Osteoblast (primary cell): ENCODE data around the gene FGD4. TPM values are rescaled to one million over a fixed set of nuclear protein-coding genes. Genes with fewer than 3 reads are reported as not detected.

Experiments used
- DNase-seq: peaks from one replicate; pipeline ENCODE4 v3.0.0; 2011; ENCODE audit warnings: low spot score, mixed read lengths; ENCODE audit not compliant: insufficient read length; ENCODE audit errors: missing footprints
- H2AFZ ChIP-seq: 2 replicates; pipeline ENCODE4 v1.6.0; 2011; ENCODE audit warnings: mild to moderate bottlenecking, low read length
- H3K27ac ChIP-seq: 2 replicates; pipeline ENCODE4 v1.5.1; 2011; ENCODE audit warnings: mild to moderate bottlenecking, low read depth, low read length, moderate library complexity
- H3K27me3 ChIP-seq: 2 replicates; pipeline ENCODE4 v1.6.0; 2012; ENCODE audit warnings: mild to moderate bottlenecking, control low read depth, inconsistent platforms, low read length, moderate library complexity; ENCODE audit not compliant: insufficient read depth
- H3K36me3 ChIP-seq: 2 replicates; pipeline ENCODE4 v1.5.1; 2011; ENCODE audit warnings: mild to moderate bottlenecking, low read length, control low read depth, moderate library complexity; ENCODE audit not compliant: insufficient read depth
- H3K4me1 ChIP-seq: 2 replicates; pipeline ENCODE4 v1.5.1; 2011; ENCODE audit warnings: mild to moderate bottlenecking, low read length, control low read depth, moderate library complexity; ENCODE audit not compliant: insufficient read depth
- H3K4me2 ChIP-seq: 2 replicates; pipeline ENCODE4 v1.6.0; 2011; ENCODE audit warnings: mild to moderate bottlenecking, low read length; ENCODE audit not compliant: insufficient read depth
- H3K4me3 ChIP-seq: fragments of 200-600 bp; sonication (generic); 3 replicates; pipeline ENCODE4 v1.5.1; 2012; ENCODE audit warnings: mild to moderate bottlenecking, low read length, inconsistent platforms; ENCODE audit not compliant: insufficient read depth
- H3K79me2 ChIP-seq: 2 replicates; pipeline ENCODE4 v1.6.0; 2012; ENCODE audit warnings: mild to moderate bottlenecking, low read length, control low read depth, inconsistent platforms; ENCODE audit not compliant: insufficient read depth
- H3K9me3 ChIP-seq: 2 replicates; pipeline ENCODE4 v1.5.1; 2011; ENCODE audit warnings: low read depth, low read length, control low read depth
- H4K20me1 ChIP-seq: 2 replicates; pipeline ENCODE4 v1.6.0; 2012; ENCODE audit warnings: mild to moderate bottlenecking, low read length, control low read depth; ENCODE audit not compliant: insufficient read depth
- CTCF ChIP-seq: IDR thresholded peaks from 2 replicates; pipeline ENCODE4 v1.5.1; 2011; ENCODE audit warnings: mild to moderate bottlenecking, low read depth, low read length, moderate library complexity; ENCODE audit errors: extremely low read depth
- total RNA-seq: library from RNA; depleted of rRNA; stranded (reverse); fragments of >200 nt; gene quantifications from 2 replicates; pipeline ENCODE4 v1.2.3, GENCODE V29; 2012

The FGD4 gene
- total RNA-seq, 1 donor = 11.9 TPM

- Histone ChIP-seq H3K4me1 (peaks cover 19% of the 10 kb centered on the region), H3K27me3 (no peaks in the 10 kb centered on the region), H3K4me2 (peak overlapping the region; percentile 80), H3K27ac (peak overlapping the region; percentile 80), H2AFZ (peak overlapping the region; percentile 51), H3K9me3 (no peaks in the 10 kb centered on the region), H3K4me3 (peak overlapping the region; percentile 68), H3K79me2 (peaks cover 12% of the 10 kb centered on the region), H3K36me3 (no peaks in the 10 kb centered on the region), H4K20me1 (no peaks in the 10 kb centered on the region)
- peak; percentile 29 for DNase-seq
- TF ChIP-seq CTCF = no peak
These were observed 136.1 kb downstream of the FGD4 start for GRCh38 chr12:32535288-32535999.

GRCh38 chr12:32536000-32536345 lies 136.6 kb downstream of the FGD4 start:
- peaks cover 12% of the 10 kb centered on the region for H3K79me2 ChIP-seq
- H3K4me1 ChIP-seq = peaks cover 19% of the 10 kb centered on the region
- no peaks in the 10 kb centered on the region for H3K9me3 ChIP-seq
- no peak overlapping the region for H2AFZ ChIP-seq
- H3K36me3 ChIP-seq = no peaks in the 10 kb centered on the region
- no peak overlapping the region for H3K27ac ChIP-seq
- no peaks in the 10 kb centered on the region for H4K20me1 ChIP-seq
- no peaks in the 10 kb centered on the region for H3K27me3 ChIP-seq
- peak overlapping the region; percentile 80 for H3K4me2 ChIP-seq
- no peak for TF ChIP-seq CTCF
- H3K4me3 ChIP-seq = peak overlapping the region; percentile 68
- DNase-seq = no peak

GRCh38 chr12:32541754-32542374 lies 142.5 kb downstream of the FGD4 start:
- H3K9me3 ChIP-seq = no peaks in the 10 kb centered on the region
- H3K27ac ChIP-seq = no peak overlapping the region
- no peaks in the 10 kb centered on the region for H3K4me1 ChIP-seq
- no peak for TF ChIP-seq CTCF
- H3K27me3 ChIP-seq = no peaks in the 10 kb centered on the region
- H3K79me2 ChIP-seq = peaks cover 12% of the 10 kb centered on the region
- no peak overlapping the region for H3K4me3 ChIP-seq
- no peak overlapping the region for H3K4me2 ChIP-seq
- no peak overlapping the region for H2AFZ ChIP-seq
- DNase-seq = no peak
- H3K36me3 ChIP-seq = no peaks in the 10 kb centered on the region
- no peaks in the 10 kb centered on the region for H4K20me1 ChIP-seq

GRCh38 chr12:32542428-32543229 lies 143.3 kb downstream of the FGD4 start:
- Histone ChIP-seq H3K4me1 (no peaks in the 10 kb centered on the region), H4K20me1 (no peaks in the 10 kb centered on the region), H3K9me3 (no peaks in the 10 kb centered on the region), H3K79me2 (peaks cover 6% of the 10 kb centered on the region), H3K4me2 (no peak overlapping the region), H3K27ac (no peak overlapping the region), H3K27me3 (no peaks in the 10 kb centered on the region), H3K4me3 (no peak overlapping the region), H3K36me3 (no peaks in the 10 kb centered on the region), H2AFZ (no peak overlapping the region)
- no peak for TF ChIP-seq CTCF
- no peak for DNase-seq
